ENCODE data around the gene NCBP3.

DNA sequence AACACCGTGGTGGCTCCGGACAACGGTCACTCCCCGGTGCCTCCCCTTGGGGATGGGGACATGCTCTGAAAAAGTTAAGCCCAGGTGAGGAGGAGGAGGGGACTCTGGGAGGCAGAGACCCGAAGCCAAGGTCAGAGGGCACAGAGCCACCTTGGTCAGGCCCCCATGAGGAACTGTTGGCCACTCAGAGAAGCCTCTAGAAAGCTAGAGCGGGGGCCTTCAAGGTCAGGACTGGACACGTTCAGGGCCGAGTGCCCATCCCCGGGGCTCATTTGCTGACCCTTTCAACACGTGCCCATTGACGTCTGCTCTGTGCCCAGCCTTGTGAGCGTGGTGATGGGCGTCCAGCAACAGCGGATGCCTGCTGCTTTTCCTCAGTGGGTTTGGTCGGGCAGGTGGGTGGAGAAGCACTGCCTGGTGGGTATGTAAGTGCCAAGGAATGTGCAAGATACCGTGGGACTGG lies 84.1 kb downstream of the NCBP3 start:
- TF ChIP-seq POLR2AphosphoS5 (IDR thresholded peaks at IDR 0.05) (no peak), CTCF (IDR thresholded peaks at IDR 0.05) (no peak), EP300 (IDR thresholded peaks at IDR 0.05) (no peak), POLR2A (IDR thresholded peaks at IDR 0.05) (no peak)

Measured in gastroesophageal sphincter (tissue), 3 donors.